Activated CD4-positive, alpha-beta T cell treated with anti-CD3 and anti-CD28 coated beads, Interleukin-2, amount 10 ng/mL, durations not matched to agents 7 days and 5 days (primary cell): ENCODE results near the gene SSRP1. TPM values are rescaled to one million over a fixed set of nuclear protein-coding genes. Genes with fewer than 3 reads are reported as not detected.
"Not testable (repeated sequence)": the region's sequence is repeated elsewhere in the genome, so short reads cannot be mapped to it uniquely, and the experiment has no call there.

Experiments used
- CTCF ChIA-PET: fragments of 350-600 bp; sonication (Branson Sonifier 250); formaldehyde crosslinking; loops from one replicate; lab custom pipeline; 2021; ENCODE audit warnings: antibody characterized with exemption; lab: Charles Lee
- POLR2A ChIA-PET: fragments of 350-600 bp; sonication (Branson Sonifier 250); formaldehyde crosslinking; loops from one replicate; lab custom pipeline; 2021; ENCODE audit warnings: antibody characterized with exemption; lab: Charles Lee
- DNase-seq: peaks from one replicate; pipeline ENCODE4 v3.0.0-alpha.2; 2020
- H3K27ac Mint-ChIP-seq: one replicate; pipeline ENCODE4 v1.8.0; 2021; ENCODE audit warnings: mild to moderate bottlenecking, moderate library complexity, mixed read lengths
- H3K27me3 Mint-ChIP-seq: one replicate; pipeline ENCODE4 v1.8.0; 2021; ENCODE audit warnings: mixed read lengths
- H3K36me3 Mint-ChIP-seq: one replicate; pipeline ENCODE4 v1.8.0; 2021; ENCODE audit warnings: low read depth, mixed read lengths
- H3K4me1 Mint-ChIP-seq: one replicate; pipeline ENCODE4 v1.8.0; 2021; ENCODE audit warnings: mixed read lengths
- H3K4me3 Mint-ChIP-seq: one replicate; pipeline ENCODE4 v1.8.0; 2021; ENCODE audit warnings: mild to moderate bottlenecking, moderate library complexity, mixed read lengths
- H3K9me3 Mint-ChIP-seq: one replicate; pipeline ENCODE4 v1.8.0; 2021; ENCODE audit warnings: mixed read lengths
- total RNA-seq, 2 experiments: library from RNA; stranded (reverse); gene quantifications; one replicate each; pipeline ENCODE4 v1.2.3, GENCODE V29; 2021

SSRP1 gene
- total RNA-seq, 2 experiments from 2014 or later, result 165 to 175 TPM

GRCh38 chr11:57297221-57297620, 38.5 kb downstream of the SSRP1 start:
- CTCF ChIA-PET, result no interaction called here

GRCh38 chr11:57296205-57296604, 39.5 kb downstream of the SSRP1 start:
- CTCF ChIA-PET, result interaction anchor here (1.0 kb wide), 1 partner anchor 47 kb away, joined by 3 read pairs; no protein-coding TSS in a partner anchor
- H3K27me3 Mint-ChIP-seq, POLR2A ChIA-PET, H3K4me1 Mint-ChIP-seq, H3K4me3 Mint-ChIP-seq, DNase-seq, H3K27ac Mint-ChIP-seq, H3K9me3 Mint-ChIP-seq: not testable (repeated sequence)
- peaks cover 19% of the 10 kb centered on the region for H3K36me3 Mint-ChIP-seq

More at GRCh38 chr11:57297221-57297620, 38.5 kb downstream of the SSRP1 start:
- H3K9me3 Mint-ChIP-seq, result peaks cover 9% of the 10 kb centered on the region
- no peak overlapping the region for H3K27ac Mint-ChIP-seq
- no peaks in the 10 kb centered on the region for H3K27me3 Mint-ChIP-seq
- H3K4me3 Mint-ChIP-seq, result no peak overlapping the region
- H3K4me1 Mint-ChIP-seq, result no peaks in the 10 kb centered on the region
- POLR2A ChIA-PET, result no interaction called here
- DNase-seq, result no peak
- H3K36me3 Mint-ChIP-seq, result peaks cover 21% of the 10 kb centered on the region

- H3K27ac Mint-ChIP-seq, result no peak overlapping the region
- H3K4me1 Mint-ChIP-seq, result no peaks in the 10 kb centered on the region
- POLR2A ChIA-PET, result no interaction called here
- CTCF ChIA-PET, result no interaction called here
- no peak for DNase-seq
- H3K27me3 Mint-ChIP-seq, result peaks cover 11% of the 10 kb centered on the region
- H3K36me3 Mint-ChIP-seq, result peaks cover 8% of the 10 kb centered on the region
- peaks cover 7% of the 10 kb centered on the region for H3K9me3 Mint-ChIP-seq
- H3K4me3 Mint-ChIP-seq, result no peak overlapping the region
Observed at GRCh38 chr11:57294225-57295131, 41.2 kb downstream of the SSRP1 start.

GRCh38 chr11:57290288-57290687, 45.4 kb downstream of the SSRP1 start:
- Mint-ChIP-seq H3K4me1 (no peaks in the 10 kb centered on the region), H3K36me3 (no peaks in the 10 kb centered on the region), H3K27me3 (peaks cover 24% of the 10 kb centered on the region), H3K27ac (no peak overlapping the region), H3K9me3 (no peaks in the 10 kb centered on the region), H3K4me3 (no peak overlapping the region)
- CTCF ChIA-PET, result no interaction called here
- POLR2A ChIA-PET, result no interaction called here
- no peak for DNase-seq

- Mint-ChIP-seq H3K9me3 (no peaks in the 10 kb centered on the region), H3K4me3 (no peak overlapping the region), H3K27ac (no peak overlapping the region), H3K4me1 (no peaks in the 10 kb centered on the region), H3K36me3 (no peaks in the 10 kb centered on the region), H3K27me3 (peaks cover 24% of the 10 kb centered on the region)
- DNase-seq, result no peak
- CTCF ChIA-PET, result no interaction called here
- POLR2A ChIA-PET, result no interaction called here
Observed at GRCh38 chr11:57288771-57289579, 46.7 kb downstream of the SSRP1 start.

GRCh38 chr11:57287884-57288283, 47.8 kb downstream of the SSRP1 start:
- no peak overlapping the region for H3K4me3 Mint-ChIP-seq
- H3K27ac Mint-ChIP-seq, result no peak overlapping the region
- ChIA-PET CTCF (no interaction called here), POLR2A (no interaction called here)
- H3K36me3 Mint-ChIP-seq, result no peaks in the 10 kb centered on the region
- H3K9me3 Mint-ChIP-seq, result no peaks in the 10 kb centered on the region
- no peaks in the 10 kb centered on the region for H3K4me1 Mint-ChIP-seq
- H3K27me3 Mint-ChIP-seq, result peaks cover 24% of the 10 kb centered on the region
- DNase-seq, result no peak

GRCh38 chr11:57283231-57283990, 52.3 kb downstream of the SSRP1 start:
- Mint-ChIP-seq H3K4me3 (no peak overlapping the region), H3K27me3 (peaks cover 11% of the 10 kb centered on the region), H3K9me3 (peaks cover 2% of the 10 kb centered on the region), H3K4me1 (no peaks in the 10 kb centered on the region), H3K27ac (no peak overlapping the region), H3K36me3 (no peaks in the 10 kb centered on the region)
- POLR2A ChIA-PET, result no interaction called here
- DNase-seq, result no peak
- CTCF ChIA-PET, result no interaction called here

GRCh38 chr11:57281546-57281945, 54.1 kb downstream of the SSRP1 start:
- H3K27ac Mint-ChIP-seq, result not testable (repeated sequence)

GRCh38 chr11:57279116-57279515, 56.6 kb downstream of the SSRP1 start:
- POLR2A ChIA-PET, result no interaction called here
- Mint-ChIP-seq H3K4me3 (no peak overlapping the region), H3K36me3 (no peaks in the 10 kb centered on the region), H3K27ac (no peak overlapping the region), H3K4me1 (peaks cover 2% of the 10 kb centered on the region), H3K9me3 (peaks cover 2% of the 10 kb centered on the region), H3K27me3 (peaks cover 19% of the 10 kb centered on the region)
- CTCF ChIA-PET, result interaction anchor here (1.2 kb wide), 1 partner anchor 438 kb away, joined by 4 read pairs; no protein-coding TSS in a partner anchor
- DNase-seq, result no peak

More at GRCh38 chr11:57281546-57281945, 54.1 kb downstream of the SSRP1 start:
- H3K4me1 Mint-ChIP-seq, H3K4me3 Mint-ChIP-seq, POLR2A ChIA-PET, DNase-seq, H3K9me3 Mint-ChIP-seq, H3K36me3 Mint-ChIP-seq: not testable (repeated sequence)
- peaks cover 12% of the 10 kb centered on the region for H3K27me3 Mint-ChIP-seq
- CTCF ChIA-PET, result interaction anchor here (1.1 kb wide), 1 partner anchor 12 kb away, joined by 3 read pairs; no protein-coding TSS in a partner anchor

GRCh38 chr11:57278721-57279095, 57.0 kb downstream of the SSRP1 start:
- peaks cover 2% of the 10 kb centered on the region for H3K4me1 Mint-ChIP-seq
- no peak overlapping the region for H3K27ac Mint-ChIP-seq
- H3K4me3 Mint-ChIP-seq, result no peak overlapping the region
- H3K36me3 Mint-ChIP-seq, result no peaks in the 10 kb centered on the region
- no peak for DNase-seq
- ChIA-PET POLR2A (no interaction called here), CTCF (no interaction called here)
- peaks cover 2% of the 10 kb centered on the region for H3K9me3 Mint-ChIP-seq
- peaks cover 20% of the 10 kb centered on the region for H3K27me3 Mint-ChIP-seq

GRCh38 chr11:57277845-57278720, 57.6 kb downstream of the SSRP1 start:
- DNase-seq, result peak; percentile 28
- POLR2A ChIA-PET, result no interaction called here
- Mint-ChIP-seq H3K4me1 (peaks cover 2% of the 10 kb centered on the region), H3K4me3 (no peak overlapping the region), H3K27ac (no peak overlapping the region), H3K9me3 (peaks cover 2% of the 10 kb centered on the region), H3K36me3 (no peaks in the 10 kb centered on the region), H3K27me3 (peaks cover 20% of the 10 kb centered on the region)
- CTCF ChIA-PET, result no interaction called here
